ENCODE results near the gene CNR2. TPM values are rescaled to one million over a fixed set of nuclear protein-coding genes. Genes with fewer than 3 reads are reported as not detected.

The CNR2 gene
- polyA plus RNA-seq, 1 of the 3 experiments (the other 2 are of a cell fraction) = not detected

DNA sequence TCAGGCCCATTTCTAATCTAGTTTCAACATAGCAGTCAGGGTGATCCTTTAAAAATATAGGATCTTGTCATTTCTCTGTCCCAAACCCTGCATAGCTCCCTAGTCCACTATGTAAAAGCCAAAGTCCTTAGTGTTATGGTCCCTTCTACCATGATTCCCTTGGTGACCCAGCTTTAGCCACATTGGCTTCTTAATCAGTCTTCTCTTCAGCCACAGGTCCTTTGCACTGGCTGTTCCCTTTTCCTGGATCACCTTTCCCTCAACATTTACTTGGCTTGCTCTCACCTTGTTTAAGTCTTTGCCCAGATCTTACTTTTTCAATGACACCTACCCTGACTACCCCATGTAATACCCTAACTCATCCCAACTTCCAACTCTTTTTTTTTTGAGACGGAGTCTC lies 33.4 kb downstream of the CNR2 start:
- Histone ChIP-seq H3K9ac (no peak overlapping the region), H2AFZ (ENCODE audit: low read depth) (no peak overlapping the region), H3K4me3 (ENCODE audit: low read depth in 2 of 2, low read length in 1 of 2) (no peak overlapping the region), H3K9me2 (no peaks in the 10 kb centered on the region), H3K4me2 (no peak overlapping the region), H3K27me3 (ENCODE audit: insufficient read depth) (no peaks in the 10 kb centered on the region), H3F3A (replicated peaks; ENCODE audit: insufficient read depth) (no peaks in the 10 kb centered on the region), H3K36me3 (replicated peaks in 1 of 2; ENCODE audit: control insufficient read depth in 1 of 2, insufficient read depth in 2 of 2, low read length in 1 of 2) (no peaks in the 10 kb centered on the region), H3K27ac (ENCODE audit: low read depth in 2 of 2, low read length in 1 of 2) (no peak overlapping the region), H3K4me1 (ENCODE audit: control insufficient read depth in 1 of 2, insufficient read depth in 2 of 2, low read depth in 1 of 2, low read length in 1 of 2) (no peaks in the 10 kb centered on the region), H3K9me3 (0 out of 2 replicates have a peak, but pooled peaks cover 5% of the 10 kb centered on the region), H3K79me2 (ENCODE audit: insufficient read depth) (no peaks in the 10 kb centered on the region), H4K20me1 (ENCODE audit: insufficient read depth) (no peaks in the 10 kb centered on the region)
- no peak for TF ChIP-seq USF2 (IDR thresholded peaks at IDR 0.05; ENCODE audit: borderline replicate concordance, low read depth, low read length)
- TF ChIP-seq, protein P1, sequence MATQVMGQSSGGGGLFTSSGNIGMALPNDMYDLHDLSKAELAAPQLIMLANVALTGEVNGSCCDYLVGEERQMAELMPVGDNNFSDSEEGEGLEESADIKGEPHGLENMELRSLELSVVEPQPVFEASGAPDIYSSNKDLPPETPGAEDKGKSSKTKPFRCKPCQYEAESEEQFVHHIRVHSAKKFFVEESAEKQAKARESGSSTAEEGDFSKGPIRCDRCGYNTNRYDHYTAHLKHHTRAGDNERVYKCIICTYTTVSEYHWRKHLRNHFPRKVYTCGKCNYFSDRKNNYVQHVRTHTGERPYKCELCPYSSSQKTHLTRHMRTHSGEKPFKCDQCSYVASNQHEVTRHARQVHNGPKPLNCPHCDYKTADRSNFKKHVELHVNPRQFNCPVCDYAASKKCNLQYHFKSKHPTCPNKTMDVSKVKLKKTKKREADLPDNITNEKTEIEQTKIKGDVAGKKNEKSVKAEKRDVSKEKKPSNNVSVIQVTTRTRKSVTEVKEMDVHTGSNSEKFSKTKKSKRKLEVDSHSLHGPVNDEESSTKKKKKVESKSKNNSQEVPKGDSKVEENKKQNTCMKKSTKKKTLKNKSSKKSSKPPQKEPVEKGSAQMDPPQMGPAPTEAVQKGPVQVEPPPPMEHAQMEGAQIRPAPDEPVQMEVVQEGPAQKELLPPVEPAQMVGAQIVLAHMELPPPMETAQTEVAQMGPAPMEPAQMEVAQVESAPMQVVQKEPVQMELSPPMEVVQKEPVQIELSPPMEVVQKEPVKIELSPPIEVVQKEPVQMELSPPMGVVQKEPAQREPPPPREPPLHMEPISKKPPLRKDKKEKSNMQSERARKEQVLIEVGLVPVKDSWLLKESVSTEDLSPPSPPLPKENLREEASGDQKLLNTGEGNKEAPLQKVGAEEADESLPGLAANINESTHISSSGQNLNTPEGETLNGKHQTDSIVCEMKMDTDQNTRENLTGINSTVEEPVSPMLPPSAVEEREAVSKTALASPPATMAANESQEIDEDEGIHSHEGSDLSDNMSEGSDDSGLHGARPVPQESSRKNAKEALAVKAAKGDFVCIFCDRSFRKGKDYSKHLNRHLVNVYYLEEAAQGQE (IDR thresholded peaks at IDR 0.05; ENCODE audit: low read depth, low read length) = no peak
- TF ChIP-seq GABPA (IDR thresholded peaks at IDR 0.05; ENCODE audit: low read depth) = no peak
- no peak for TF ChIP-seq EP300 (IDR thresholded peaks at IDR 0.05; ENCODE audit: borderline replicate concordance in 1 of 2, low read depth in 1 of 2, low read length in 1 of 2)
- no peak for TF ChIP-seq TCF12 (IDR thresholded peaks at IDR 0.05)
- no peak for TF ChIP-seq MAX (IDR thresholded peaks at IDR 0.05; ENCODE audit: low read depth)
- no peak for TF ChIP-seq RXRA (IDR thresholded peaks at IDR 0.05; ENCODE audit: borderline replicate concordance, low read depth)
- no peak for TF ChIP-seq CTCF (IDR thresholded peaks at IDR 0.05)
- no peak for TF ChIP-seq RAD21 (IDR thresholded peaks at IDR 0.05; ENCODE audit: low read length)
- no peak for TF ChIP-seq RFX5 (IDR thresholded peaks at IDR 0.05; ENCODE audit: low read length)
- no peak for TF ChIP-seq JUND (IDR thresholded peaks at IDR 0.05)
- no peak for TF ChIP-seq RCOR1 (IDR thresholded peaks at IDR 0.05; ENCODE audit: low read length)
- ChIA-PET CTCF (interaction anchor here (1.5 kb wide), 1 partner anchor 12 kb away, joined by 4 read pairs; the partner anchor contains the start of gene FUCA1), POLR2A (no interaction called here)
- WGBS (ENCODE audit: low lambda C conversion rate) = 96% methylated on average over 1 of the region's 1 CpG
- DNase-seq = no peak
